ENCODE measurements around the gene GTPBP4.
"Not testable (repeated sequence)": the region's sequence is repeated elsewhere in the genome, so short reads cannot be mapped to it uniquely, and the experiment has no call there.

GTPBP4 gene

DNA sequence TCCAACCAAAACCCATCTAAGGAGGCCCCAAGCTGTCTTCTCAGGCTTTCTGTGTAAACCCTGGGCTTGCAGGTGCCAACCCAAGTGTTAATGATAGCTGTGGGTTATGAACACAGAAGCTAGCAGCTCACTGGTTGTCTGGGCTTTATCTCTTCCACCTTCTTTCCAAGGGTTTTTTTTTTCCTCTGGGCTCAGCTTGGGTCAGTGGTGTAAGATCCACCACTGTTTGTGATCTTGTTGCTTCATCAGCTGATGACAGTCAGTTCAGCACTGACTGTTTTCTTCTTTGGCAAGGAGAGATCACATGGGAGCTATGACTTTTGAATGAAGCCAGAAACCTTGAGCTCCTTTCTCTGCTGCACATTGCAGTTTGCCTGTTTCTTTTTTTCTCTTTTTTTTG lies 4.6 kb downstream of the GTPBP4 start:
- DNase-seq, result no peak

GRCh38 chr10:994836-995558 lies 6.8 kb downstream of the GTPBP4 start:
- DNase-seq, result no peak

GRCh38 chr10:995559-995926 lies 7.3 kb downstream of the GTPBP4 start:
- DNase-seq, result no peak

DNA sequence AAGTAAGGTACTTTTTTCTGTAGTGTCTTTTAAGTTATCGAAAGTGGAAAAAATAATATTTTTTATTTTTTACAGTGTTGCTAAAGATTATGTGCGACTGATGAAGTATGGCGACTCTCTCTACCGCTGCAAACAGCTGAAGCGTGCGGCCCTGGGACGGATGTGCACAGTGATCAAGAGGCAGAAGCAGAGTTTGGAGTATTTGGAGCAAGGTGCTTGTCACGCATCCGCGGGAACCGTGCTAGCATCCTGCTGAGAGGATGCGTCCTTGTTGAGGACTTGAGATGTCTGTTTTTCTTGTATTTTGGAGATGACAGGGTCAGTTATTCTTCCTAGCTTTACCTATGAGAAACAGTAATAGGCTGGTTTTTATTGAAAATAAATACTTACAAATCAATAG lies 7.8 kb downstream of the GTPBP4 start:
- no peak for DNase-seq

GRCh38 chr10:997266-998022 lies 9.2 kb downstream of the GTPBP4 start:
- DNase-seq, result no peak

GRCh38 chr10:1002425-1003006 lies 14.3 kb downstream of the GTPBP4 start:
- DNase-seq, result no peak

GRCh38 chr10:1003884-1004670 lies 15.8 kb downstream of the GTPBP4 start:
- no peak for DNase-seq

DNA sequence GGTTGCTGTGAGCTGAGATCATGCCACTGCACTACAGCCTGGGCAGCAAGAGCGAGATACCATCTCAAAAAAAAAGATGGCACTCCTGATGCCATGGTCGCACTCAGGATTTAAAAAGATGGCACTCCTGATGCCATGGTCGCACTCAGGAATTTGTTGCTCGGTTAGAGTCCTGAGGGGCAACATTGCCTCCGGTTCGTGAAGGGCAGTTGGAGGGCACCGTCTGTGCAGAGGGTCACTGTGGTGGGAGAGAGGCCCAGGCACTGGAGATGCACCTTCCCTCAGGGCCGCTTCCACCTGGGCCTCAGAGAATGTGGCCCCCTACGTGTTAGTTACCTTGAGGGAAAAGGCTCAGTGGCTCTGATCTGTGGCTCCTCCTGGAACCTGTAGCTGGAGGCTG lies 18.3 kb downstream of the GTPBP4 start:
- DNase-seq, result no peak

- no peak for DNase-seq
These were observed 19.3 kb downstream of the GTPBP4 start for GRCh38 chr10:1007583-1007982.

GRCh38 chr10:1009071-1009494 lies 20.8 kb downstream of the GTPBP4 start:
- no peak for DNase-seq

- DNase-seq, result not testable (repeated sequence)
These were observed 21.7 kb downstream of the GTPBP4 start for GRCh38 chr10:1009947-1010346.

DNA sequence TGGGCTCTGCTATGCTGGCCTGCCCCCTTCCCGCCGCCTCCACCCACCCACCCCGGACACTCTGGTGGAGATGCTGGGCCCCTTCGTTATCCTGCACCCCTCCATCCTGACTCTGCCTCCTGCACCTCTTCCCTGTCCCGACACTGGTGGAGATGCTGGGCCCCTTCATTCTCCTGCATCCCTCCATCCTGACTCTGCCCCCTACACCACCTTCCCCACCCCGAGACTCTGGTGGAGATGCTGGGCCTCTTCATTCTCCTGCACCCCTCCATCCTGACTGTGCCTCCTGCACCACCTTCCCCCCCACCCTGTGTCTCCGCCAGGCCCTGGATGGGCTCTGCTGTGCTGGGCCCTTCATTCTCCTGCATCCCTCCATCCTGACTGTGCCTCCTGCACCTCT lies 22.5 kb downstream of the GTPBP4 start:
- no peak for DNase-seq

DNA sequence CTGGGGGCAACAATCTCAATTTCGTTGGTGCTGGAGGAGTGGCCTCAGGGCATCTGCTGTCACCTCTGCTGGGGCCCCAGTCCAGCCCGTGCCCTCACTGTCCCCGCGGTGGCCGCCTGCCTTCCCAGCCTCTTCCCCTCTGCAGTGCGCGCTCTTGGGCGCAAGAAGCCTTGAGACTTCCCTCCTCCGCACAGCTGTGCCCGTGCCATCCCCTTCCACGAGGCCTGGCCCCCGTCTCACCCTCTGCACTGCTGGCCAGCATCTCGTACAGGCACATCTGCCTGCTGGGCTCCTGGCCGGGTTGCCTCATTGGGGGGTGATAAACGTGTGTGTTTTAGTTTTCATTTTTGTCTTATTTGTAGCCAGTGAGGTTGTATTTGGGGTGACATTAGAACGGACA lies 23.5 kb downstream of the GTPBP4 start:
- DNase-seq, result no peak

GRCh38 chr10:1015688-1016087 lies 27.5 kb downstream of the GTPBP4 start:
- DNase-seq, result no peak

- DNase-seq, result no peak
These were observed 31.1 kb downstream of the GTPBP4 start for GRCh38 chr10:1019362-1019761.

DNA sequence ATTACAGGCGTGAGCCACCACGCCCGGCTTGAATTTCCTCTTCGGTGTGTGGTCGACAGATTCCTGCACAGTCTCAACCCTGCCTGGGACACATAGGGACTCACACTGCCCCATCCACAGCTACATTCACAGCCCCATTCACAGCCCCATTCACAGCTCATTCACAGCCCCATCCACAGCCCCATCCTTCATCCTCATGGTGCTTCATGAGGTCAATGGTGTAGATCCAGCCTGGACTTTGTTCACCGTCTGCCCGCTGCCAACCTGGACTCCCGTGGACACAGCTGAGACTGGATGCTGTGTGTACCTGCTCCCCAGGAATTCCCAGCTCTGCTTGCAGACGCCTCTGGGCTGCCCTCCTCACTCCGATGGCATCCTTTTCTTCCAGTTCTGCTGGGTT lies 32.2 kb downstream of the GTPBP4 start:
- DNase-seq, result no peak

DNA sequence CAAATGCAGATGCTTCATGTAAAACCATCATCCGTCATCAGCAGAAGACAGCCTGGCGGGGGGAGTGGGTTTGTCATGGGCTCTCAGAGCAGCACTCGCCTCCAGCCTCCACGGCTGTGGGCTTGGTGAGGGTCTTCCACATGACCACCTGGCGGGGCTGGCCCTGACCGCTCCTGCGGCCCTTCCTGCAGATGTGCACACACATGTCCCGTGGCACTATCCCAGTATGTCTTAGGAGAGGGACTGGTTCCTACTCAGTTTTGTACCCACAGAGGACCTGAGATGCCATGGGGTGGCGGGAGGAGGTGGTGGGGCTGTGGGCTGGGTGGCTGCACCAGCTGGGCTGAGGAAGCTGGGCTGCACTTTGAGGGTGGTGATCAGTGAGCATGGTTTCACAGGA lies 32.7 kb downstream of the GTPBP4 start:
- no peak for DNase-seq

DNA sequence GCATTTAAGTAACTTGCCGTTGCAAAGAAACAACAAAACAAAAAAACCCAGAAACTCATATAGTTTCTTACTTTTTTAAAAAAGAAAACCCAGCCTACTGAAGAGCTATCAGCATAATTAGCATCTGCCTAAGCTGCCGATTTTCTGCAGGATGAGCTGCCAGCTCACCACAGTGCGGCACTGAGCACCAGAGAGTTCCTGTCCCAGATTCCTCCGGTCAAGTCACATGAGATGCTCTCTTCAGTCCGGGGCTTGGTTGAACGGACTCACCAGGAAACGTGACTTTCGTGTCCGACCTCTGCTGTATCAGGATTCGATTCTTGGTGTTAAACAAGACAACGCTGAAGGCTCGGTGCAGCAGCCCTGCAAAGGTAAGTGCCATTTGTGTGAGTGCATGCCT lies 34.2 kb downstream of the GTPBP4 start:
- no peak for DNase-seq

DNA sequence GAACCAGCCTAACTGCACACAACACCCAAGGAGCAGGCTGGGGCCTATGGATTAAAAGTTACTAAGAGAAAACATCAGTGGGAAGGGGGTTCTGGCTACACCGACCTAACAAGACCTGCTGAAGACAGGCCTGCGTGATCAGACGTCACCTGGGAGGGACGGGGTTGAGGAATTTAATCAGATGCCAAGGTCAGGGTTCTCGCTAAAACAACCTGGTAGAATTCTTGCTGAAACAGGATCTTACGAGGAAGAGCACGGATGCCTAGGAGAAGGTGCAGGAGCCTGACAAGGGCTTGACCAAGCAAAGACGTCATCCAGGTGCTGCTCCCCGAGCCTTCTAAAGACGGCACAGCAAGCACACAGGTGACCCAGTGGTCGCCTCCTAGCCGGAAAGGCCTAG lies 35.9 kb downstream of the GTPBP4 start:
- no peak for DNase-seq

- no peak for DNase-seq
These were observed 37.4 kb downstream of the GTPBP4 start, which contains the start of gene IDI2 for GRCh38 chr10:1025683-1026082. Gene IDI2 (minus strand): TSS chr10:1025859. CDS start chr10:1024723, 1,136 bp downstream.

DNA sequence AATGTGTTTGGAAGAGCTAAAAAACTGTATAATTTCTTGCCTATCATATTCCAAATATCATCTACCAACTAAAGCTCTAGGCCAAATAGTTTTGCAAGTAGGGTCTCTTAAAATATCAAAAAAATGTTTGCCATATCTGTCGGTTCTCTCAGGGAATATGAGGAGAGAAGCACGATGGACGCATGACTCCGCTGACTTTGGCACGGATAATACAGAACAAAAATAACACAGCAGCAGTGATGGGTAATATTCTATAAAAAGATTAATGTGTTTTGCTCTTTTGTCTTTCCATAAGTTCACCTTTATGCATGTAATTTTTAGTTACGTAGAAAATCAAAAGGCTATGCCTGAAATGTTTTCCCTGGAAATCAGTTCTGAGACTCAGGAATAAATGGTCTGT lies 38.3 kb downstream of the GTPBP4 start:
- DNase-seq, result no peak

DNA sequence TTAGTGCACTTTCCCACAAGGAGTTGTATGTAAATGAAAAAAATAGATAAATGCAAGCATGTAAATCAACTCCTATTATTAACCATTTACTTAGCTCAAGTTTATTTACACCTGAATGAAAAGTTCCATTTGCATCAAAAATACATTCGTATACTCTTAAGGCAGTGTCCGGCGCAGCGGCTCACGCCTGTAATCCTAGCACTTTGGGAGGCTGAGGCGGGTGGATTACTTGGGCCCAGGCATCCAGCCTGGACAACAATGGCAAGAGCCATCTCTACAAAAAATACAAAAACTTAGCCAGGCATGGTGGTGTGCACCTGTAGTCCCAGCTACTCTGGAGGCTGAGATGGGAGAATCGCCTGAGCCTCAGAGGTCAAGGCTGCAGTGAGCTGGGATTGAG lies 41.6 kb downstream of the GTPBP4 start:
- DNase-seq, result no peak

- DNase-seq, result no peak
These were observed 45.4 kb downstream of the GTPBP4 start for GRCh38 chr10:1033601-1034000.
